K562 (cell line): ENCODE data around the gene FRRS1L. TPM values are rescaled to one million over a fixed set of nuclear protein-coding genes. Genes with fewer than 3 reads are reported as not detected.

Source experiments
- CHCHD3 ChIP-seq: fragments of 250-450 bp; sonication (Bioruptor Pico); IDR thresholded peaks from 2 replicates; pipeline ENCODE4 v2.1.2; 2022; ENCODE audit warnings: mild to moderate bottlenecking
- FOXA3 ChIP-seq, 2 experiments: fragments of 450-650 bp in 1 of 2; sonication (generic) in 1 of 2; formaldehyde crosslinking; IDR thresholded peaks in 1 of 2; conservative IDR thresholded peaks in 1 of 2; 2 replicates each; pipeline versions ENCODE4 v1.4.0 to v1.8.0; 2020 to 2022; ENCODE audit warnings: mild to moderate bottlenecking in 2 of 2, missing genetic modification reagents in 1 of 2
- HEY1 ChIP-seq: fragments of 250-450 bp; sonication (Bioruptor Pico); IDR thresholded peaks from 2 replicates; pipeline ENCODE4 v1.5.0; 2020; ENCODE audit warnings: mild to moderate bottlenecking, moderate library complexity, borderline replicate concordance
- HNRNPH1 ChIP-seq: fragments of 200-400 bp; formaldehyde crosslinking; optimal IDR thresholded peaks from 2 replicates; pipeline ENCODE3; 2017; ENCODE audit warnings: low read depth, mild to moderate bottlenecking, low read length, moderate library complexity
- L3MBTL2 ChIP-seq: fragments of 450-650 bp; IDR thresholded peaks from 2 replicates; pipeline ENCODE4 v1.6.1; 2016; ENCODE audit warnings: mild to moderate bottlenecking, moderate library complexity
- RBM34 ChIP-seq: fragments of 200-400 bp; formaldehyde crosslinking; IDR thresholded peaks from 2 replicates; pipeline ENCODE4 v1.6.1; 2018; ENCODE audit warnings: low read length, borderline replicate concordance; ENCODE audit not compliant: insufficient read depth
- RHOXF2B ChIP-seq: fragments of 250-450 bp; sonication (Bioruptor Pico); conservative IDR thresholded peaks from 2 replicates; pipeline ENCODE4 v1.5.1; 2021
- TAF7 ChIP-seq: fragments of 450-650 bp; IDR thresholded peaks from 2 replicates; pipeline ENCODE4 v1.6.1; 2016; ENCODE audit warnings: missing genetic modification characterization, missing compliant biosample characterization
- ZFP36 ChIP-seq: fragments of 150-350 bp; IDR thresholded peaks from 2 replicates; pipeline ENCODE4 v1.6.1; 2018; ENCODE audit warnings: low read length, low read depth; ENCODE audit not compliant: partially characterized antibody
- ZNF124 ChIP-seq: sonication (generic); formaldehyde crosslinking; IDR thresholded peaks from 2 replicates; pipeline ENCODE4 v1.8.1; 2022; ENCODE audit warnings: missing genetic modification reagents
- ZNF263 ChIP-seq: sonication (generic); formaldehyde crosslinking; IDR thresholded peaks from 2 replicates; pipeline ENCODE4 v1.8.0; 2022; ENCODE audit warnings: mild to moderate bottlenecking, missing genetic modification reagents, borderline replicate concordance
- ZNF444 ChIP-seq: fragments of 250-450 bp; sonication (Bioruptor Pico); IDR thresholded peaks from 2 replicates; pipeline ENCODE4 v1.4.0; 2020; ENCODE audit warnings: mild to moderate bottlenecking, moderate library complexity
- ZNF507 ChIP-seq: conservative IDR thresholded peaks from 2 replicates; pipeline ENCODE4 v1.6.1; 2017; ENCODE audit warnings: missing genetic modification characterization, missing compliant biosample characterization
- polyA plus RNA-seq, 8 experiments: library from polyadenylated mRNA; depleted of rRNA in 4 of 8; stranded (reverse) in 5 of 8; unstranded in 3 of 8; fragments of >200 nt; fragmentation: Nextera tagmentation in 2 of 8; fragmentation: Illumina TruSeq in 1 of 8; extraction: Ambion mirVana in 2 of 8; extraction: Trizol in 1 of 8; gene quantifications; 2 replicates each; pipeline versions ENCODE4 v1.2.1 to v1.2.3, GENCODE V29; 2011 to 2014; ENCODE audit warnings: inconsistent platforms in 1 of 8, missing spikeins in 1 of 8
- total RNA-seq, 7 experiments: library from RNA; depleted of rRNA in 6 of 7; stranded (reverse); fragments of >200 nt in 6 of 7; fragmentation: Illumina TruSeq in 2 of 7; extraction: Trizol in 2 of 7; gene quantifications; 2 replicates each; pipeline versions ENCODE4 v1.2.1 to v1.2.3, GENCODE V29; 2011 to 2021; ENCODE audit warnings: low replicate concordance in 1 of 7
- TF ChIP-seq, protein P1 (sequence below): sonication (generic); formaldehyde crosslinking; IDR thresholded peaks from 2 replicates; pipeline ENCODE4 v1.8.1; 2022; ENCODE audit warnings: missing genetic modification reagents
- TF ChIP-seq, protein P2 (sequence below): fragments of 450-650 bp; IDR thresholded peaks from 2 replicates; pipeline ENCODE4 v1.6.1; 2016; ENCODE audit warnings: borderline replicate concordance
- TF ChIP-seq, protein P3 (sequence below): fragments of 450-650 bp; formaldehyde crosslinking; IDR thresholded peaks from 2 replicates; pipeline ENCODE4 v1.4.0; 2020; ENCODE audit warnings: mild to moderate bottlenecking
- TF ChIP-seq, protein P4 (sequence below), 3 experiments: fragments of 200-800 bp in 1 of 3; sonication (Bioruptor generic) in 1 of 3; sonication (generic) in 1 of 3; formaldehyde crosslinking in 1 of 3; IDR thresholded peaks; 2 replicates each; pipeline versions ENCODE4 v1.6.1 to v1.8.0; 2016 to 2022; ENCODE audit warnings: mild to moderate bottlenecking in 2 of 3, missing compliant biosample characterization in 2 of 3, missing genetic modification characterization in 2 of 3, missing genetic modification reagents in 1 of 3
- TF ChIP-seq, protein P5 (sequence below), 2 experiments: fragments of 450-650 bp in 1 of 2; sonication (generic) in 1 of 2; formaldehyde crosslinking in 1 of 2; IDR thresholded peaks in 1 of 2; conservative IDR thresholded peaks in 1 of 2; 2 replicates each; pipeline versions ENCODE4 v1.6.1 to v1.8.1; 2016 to 2023; ENCODE audit warnings: mild to moderate bottlenecking in 2 of 2, moderate library complexity in 2 of 2, inconsistent platforms in 1 of 2, missing genetic modification reagents in 1 of 2

The FRRS1L gene
- total and polyA plus RNA-seq, 9 of the 15 experiments (the other 6 are each of a cell fraction or from before 2014, with no cell fraction given) = under 0.01 to 0.04 (median 0.03) TPM; not detected in 5

DNA sequence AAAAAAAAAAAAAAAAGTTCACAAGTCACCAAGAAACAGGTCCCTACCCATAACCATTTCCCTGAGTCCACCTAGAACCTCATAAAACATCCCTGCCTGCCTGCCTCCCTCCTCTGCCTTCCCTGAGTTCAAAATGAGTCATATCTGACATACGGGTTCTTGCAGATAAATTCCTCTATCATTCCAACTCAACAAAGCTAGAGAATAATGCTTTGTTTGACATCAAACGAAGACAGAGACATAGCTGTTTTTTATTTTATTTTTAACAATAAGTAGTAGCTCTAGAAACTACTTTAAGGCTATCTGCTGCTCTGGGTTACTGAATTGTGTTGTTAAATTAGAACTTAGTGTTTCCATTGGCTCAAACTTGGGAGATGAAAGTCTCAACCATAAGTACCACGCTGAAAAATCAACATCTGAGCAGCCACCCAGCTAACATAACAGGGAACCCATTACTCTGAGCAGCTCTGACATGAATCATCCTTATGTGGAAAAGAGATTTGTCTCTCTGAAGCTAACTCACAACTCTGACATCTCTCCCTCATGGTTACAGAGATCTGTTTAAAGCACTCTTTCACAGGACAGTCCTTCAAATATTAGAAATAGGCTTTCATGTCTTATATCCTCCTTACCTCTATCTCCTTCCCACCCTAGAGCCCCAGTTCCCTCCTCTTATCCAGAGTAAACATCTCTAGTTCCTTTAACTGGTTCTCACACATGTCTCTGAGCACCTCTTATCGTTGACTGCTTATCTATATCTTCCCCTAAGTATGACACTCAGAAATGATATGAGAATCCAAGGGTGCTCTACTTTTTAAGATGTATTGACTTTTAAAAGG, 59.4 kb downstream of the FRRS1L start (continued):
- TF ChIP-seq ZNF444 (CRISPR knock-in tag) = no peak
- no peak for TF ChIP-seq ZNF263 (CRISPR knock-in tag)
- TF ChIP-seq, protein P1, sequence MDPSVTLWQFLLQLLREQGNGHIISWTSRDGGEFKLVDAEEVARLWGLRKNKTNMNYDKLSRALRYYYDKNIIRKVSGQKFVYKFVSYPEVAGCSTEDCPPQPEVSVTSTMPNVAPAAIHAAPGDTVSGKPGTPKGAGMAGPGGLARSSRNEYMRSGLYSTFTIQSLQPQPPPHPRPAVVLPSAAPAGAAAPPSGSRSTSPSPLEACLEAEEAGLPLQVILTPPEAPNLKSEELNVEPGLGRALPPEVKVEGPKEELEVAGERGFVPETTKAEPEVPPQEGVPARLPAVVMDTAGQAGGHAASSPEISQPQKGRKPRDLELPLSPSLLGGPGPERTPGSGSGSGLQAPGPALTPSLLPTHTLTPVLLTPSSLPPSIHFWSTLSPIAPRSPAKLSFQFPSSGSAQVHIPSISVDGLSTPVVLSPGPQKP = no peak
- no peak for TF ChIP-seq RBM34
- no peak for TF ChIP-seq RHOXF2B (CRISPR knock-in tag)
- TF ChIP-seq, protein P2, sequence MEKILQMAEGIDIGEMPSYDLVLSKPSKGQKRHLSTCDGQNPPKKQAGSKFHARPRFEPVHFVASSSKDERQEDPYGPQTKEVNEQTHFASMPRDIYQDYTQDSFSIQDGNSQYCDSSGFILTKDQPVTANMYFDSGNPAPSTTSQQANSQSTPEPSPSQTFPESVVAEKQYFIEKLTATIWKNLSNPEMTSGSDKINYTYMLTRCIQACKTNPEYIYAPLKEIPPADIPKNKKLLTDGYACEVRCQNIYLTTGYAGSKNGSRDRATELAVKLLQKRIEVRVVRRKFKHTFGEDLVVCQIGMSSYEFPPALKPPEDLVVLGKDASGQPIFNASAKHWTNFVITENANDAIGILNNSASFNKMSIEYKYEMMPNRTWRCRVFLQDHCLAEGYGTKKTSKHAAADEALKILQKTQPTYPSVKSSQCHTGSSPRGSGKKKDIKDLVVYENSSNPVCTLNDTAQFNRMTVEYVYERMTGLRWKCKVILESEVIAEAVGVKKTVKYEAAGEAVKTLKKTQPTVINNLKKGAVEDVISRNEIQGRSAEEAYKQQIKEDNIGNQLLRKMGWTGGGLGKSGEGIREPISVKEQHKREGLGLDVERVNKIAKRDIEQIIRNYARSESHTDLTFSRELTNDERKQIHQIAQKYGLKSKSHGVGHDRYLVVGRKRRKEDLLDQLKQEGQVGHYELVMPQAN = no peak
- TF ChIP-seq ZFP36 = no peak
- TF ChIP-seq HNRNPH1 = no peak
- TF ChIP-seq CHCHD3 (CRISPR knock-in tag) = no peak
- TF ChIP-seq HEY1 = no peak
- TF ChIP-seq L3MBTL2 = peak; percentile 47
- no peak for TF ChIP-seq TAF7 (tag)
- TF ChIP-seq, protein P3, sequence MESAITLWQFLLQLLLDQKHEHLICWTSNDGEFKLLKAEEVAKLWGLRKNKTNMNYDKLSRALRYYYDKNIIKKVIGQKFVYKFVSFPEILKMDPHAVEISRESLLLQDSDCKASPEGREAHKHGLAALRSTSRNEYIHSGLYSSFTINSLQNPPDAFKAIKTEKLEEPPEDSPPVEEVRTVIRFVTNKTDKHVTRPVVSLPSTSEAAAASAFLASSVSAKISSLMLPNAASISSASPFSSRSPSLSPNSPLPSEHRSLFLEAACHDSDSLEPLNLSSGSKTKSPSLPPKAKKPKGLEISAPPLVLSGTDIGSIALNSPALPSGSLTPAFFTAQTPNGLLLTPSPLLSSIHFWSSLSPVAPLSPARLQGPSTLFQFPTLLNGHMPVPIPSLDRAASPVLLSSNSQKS (CRISPR knock-in tag) = no peak
- TF ChIP-seq ZNF507 (tag) = no peak
- TF ChIP-seq, protein P4, sequence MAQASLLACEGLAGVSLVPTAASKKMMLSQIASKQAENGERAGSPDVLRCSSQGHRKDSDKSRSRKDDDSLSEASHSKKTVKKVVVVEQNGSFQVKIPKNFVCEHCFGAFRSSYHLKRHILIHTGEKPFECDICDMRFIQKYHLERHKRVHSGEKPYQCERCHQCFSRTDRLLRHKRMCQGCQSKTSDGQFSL (CRISPR knock-in tag; IDR thresholded peaks at IDR 0.05) = no peak
- TF ChIP-seq, protein P4 (tag; IDR thresholded peaks at IDR 0.05) = no peak
- TF ChIP-seq, protein P5, sequence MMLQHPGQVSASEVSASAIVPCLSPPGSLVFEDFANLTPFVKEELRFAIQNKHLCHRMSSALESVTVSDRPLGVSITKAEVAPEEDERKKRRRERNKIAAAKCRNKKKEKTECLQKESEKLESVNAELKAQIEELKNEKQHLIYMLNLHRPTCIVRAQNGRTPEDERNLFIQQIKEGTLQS (IDR thresholded peaks at IDR 0.05) = peak; percentile 79
- TF ChIP-seq, protein P5 (CRISPR knock-in tag; conservative IDR thresholded peaks at IDR 0.05) = no peak
- no peak for TF ChIP-seq ZNF124 (CRISPR knock-in tag)
- TF ChIP-seq FOXA3 (CRISPR knock-in tag; conservative IDR thresholded peaks at IDR 0.05 in 1 of 2, IDR thresholded peaks at IDR 0.05 in 1 of 2) = peak in 1 of 2 experiments; percentile 12; a peak in 2 of 4 replicates
